CD4-positive, CD25-positive, alpha-beta regulatory T cell (primary cell): ENCODE measurements around the gene SLC17A9. TPM values are rescaled to one million over a fixed set of nuclear protein-coding genes. Genes with fewer than 3 reads are reported as not detected.

Source experiments
- ATAC-seq, 2 donors: fragments of 150-1000 bp; cut with Tn5 transposase; one replicate each; pipeline ENCODE4 v1.10.0; 2021; ENCODE audit warnings: low read depth in 2 of 2, moderate number of reproducible peaks in 2 of 2, moderate library complexity in 1 of 2
- DNase-seq, 3 donors: peaks; one replicate each; pipeline versions ENCODE4 v3.0.0 to v3.0.0-alpha.2; 2012 to 2022; ENCODE audit warnings: mixed read lengths in 1 of 3
- H3K27ac ChIP-seq: one replicate; pipeline ENCODE4 v1.7.0; 2013; ENCODE audit warnings: mild to moderate bottlenecking, low read length; ENCODE audit not compliant: insufficient read depth, poor library complexity, severe bottlenecking
- H3K27me3 ChIP-seq: one replicate; pipeline ENCODE4 v1.7.0; 2013; ENCODE audit warnings: low read length; ENCODE audit not compliant: control insufficient read depth, insufficient read depth
- H3K36me3 ChIP-seq: one replicate; pipeline ENCODE4 v1.7.0; 2013; ENCODE audit warnings: mild to moderate bottlenecking, low read length, moderate library complexity; ENCODE audit not compliant: control insufficient read depth, insufficient read depth
- H3K4me1 ChIP-seq: 2 replicates; pipeline ENCODE4 v1.7.0; 2013; ENCODE audit warnings: mild to moderate bottlenecking, low read length; ENCODE audit not compliant: insufficient read depth, control insufficient read depth, poor library complexity, severe bottlenecking
- H3K4me3 ChIP-seq: one replicate; pipeline ENCODE4 v1.7.0; 2013; ENCODE audit warnings: low read depth, mild to moderate bottlenecking, low read length, moderate library complexity
- H3K9me3 ChIP-seq, 2 experiments: 1 replicate in 1 of 2; 2 replicates in 1 of 2; pipeline ENCODE4 v1.7.0; 2013; ENCODE audit warnings: low read length in 2 of 2, mild to moderate bottlenecking in 1 of 2, moderate library complexity in 1 of 2; ENCODE audit not compliant: control insufficient read depth in 2 of 2
- H3K27ac Mint-ChIP-seq, 3 donors: one replicate each; pipeline ENCODE4 v1.8.0; 2020 to 2022; ENCODE audit warnings: mild to moderate bottlenecking in 3 of 3, mixed read lengths in 3 of 3, moderate library complexity in 2 of 3
- H3K27me3 Mint-ChIP-seq: one replicate; pipeline ENCODE4 v1.8.0; 2022; ENCODE audit warnings: mild to moderate bottlenecking, mixed read lengths
- H3K36me3 Mint-ChIP-seq: one replicate; pipeline ENCODE4 v1.8.0; 2020; ENCODE audit warnings: mixed read lengths
- H3K4me1 Mint-ChIP-seq, 4 donors: one replicate each; pipeline ENCODE4 v1.8.0; 2020 to 2022; ENCODE audit warnings: mixed read lengths in 4 of 4, mild to moderate bottlenecking in 1 of 4
- H3K4me3 Mint-ChIP-seq, 4 donors: one replicate each; pipeline ENCODE4 v1.8.0; 2020 to 2022; ENCODE audit warnings: mild to moderate bottlenecking in 4 of 4, mixed read lengths in 4 of 4, moderate library complexity in 3 of 4
- H3K9me3 Mint-ChIP-seq, 7 donors: one replicate each; pipeline ENCODE4 v1.8.0; 2020 to 2022; ENCODE audit warnings: mixed read lengths in 7 of 7, mild to moderate bottlenecking in 3 of 7, moderate library complexity in 2 of 7
- polyA plus RNA-seq, 4 donors: library from polyadenylated mRNA; unstranded; fragments of 300-500 nt; fragmentation: Illumina TruSeq; gene quantifications; one replicate each; pipeline ENCODE4 v1.2.3, GENCODE V29; 2021
- total RNA-seq: library from RNA; stranded (reverse); gene quantifications from one replicate; pipeline ENCODE4 v1.2.3, GENCODE V29; 2022

Gene SLC17A9
- total and polyA plus RNA-seq, 5 donors from 2014 or later, result 0.06 to 4.1 (median 0.33) TPM; not detected in 1

DNA sequence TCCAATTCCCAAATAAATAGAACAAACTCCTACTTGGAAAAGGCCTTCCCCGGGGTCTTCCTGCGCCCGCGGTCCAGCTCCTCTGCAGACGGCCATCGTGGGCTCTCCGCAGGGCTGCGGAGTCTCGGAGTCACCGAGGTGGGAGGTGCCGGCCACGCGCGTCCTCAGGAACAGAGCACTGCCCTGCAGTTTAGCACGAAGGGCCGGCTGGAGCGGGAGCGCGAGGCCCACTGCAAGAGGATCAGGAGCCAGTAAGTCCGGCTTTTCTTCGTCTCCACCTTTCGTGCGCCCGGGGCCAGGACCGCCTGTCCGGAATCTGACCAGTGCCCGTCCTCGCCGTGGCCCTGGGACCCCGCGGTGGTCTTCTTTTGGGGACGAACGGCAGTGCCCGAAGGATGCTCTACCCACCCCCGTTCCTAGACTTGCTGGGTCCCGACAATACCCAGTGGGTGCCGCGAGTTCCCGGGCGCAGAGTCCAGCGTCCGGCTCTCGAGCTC, 52.9 kb downstream of the SLC17A9 start:
- no peak for ATAC-seq
- peaks cover 48% of the 10 kb centered on the region for H3K4me1 ChIP-seq
- no peak overlapping the region for H3K4me3 ChIP-seq
- no peaks in the 10 kb centered on the region for H3K36me3 Mint-ChIP-seq
- peak overlapping the region in 1 of 4 donors; percentile 26 for H3K4me3 Mint-ChIP-seq
- H3K4me1 Mint-ChIP-seq, result peaks cover 3 to 36% (median 5%) of the 10 kb centered on the region in 4 donors
- H3K27ac ChIP-seq, result no peak overlapping the region
- H3K9me3 ChIP-seq, result no peaks in the 10 kb centered on the region
- peaks cover 21% of the 10 kb centered on the region for H3K27me3 ChIP-seq
- DNase-seq, result no peak
- no peaks in the 10 kb centered on the region for H3K36me3 ChIP-seq
- no peak overlapping the region for H3K27ac Mint-ChIP-seq
- peaks cover 73% of the 10 kb centered on the region for H3K27me3 Mint-ChIP-seq
- H3K9me3 Mint-ChIP-seq, result peaks cover 0 to 1% (median 0%) of the 10 kb centered on the region in 7 donors

DNA sequence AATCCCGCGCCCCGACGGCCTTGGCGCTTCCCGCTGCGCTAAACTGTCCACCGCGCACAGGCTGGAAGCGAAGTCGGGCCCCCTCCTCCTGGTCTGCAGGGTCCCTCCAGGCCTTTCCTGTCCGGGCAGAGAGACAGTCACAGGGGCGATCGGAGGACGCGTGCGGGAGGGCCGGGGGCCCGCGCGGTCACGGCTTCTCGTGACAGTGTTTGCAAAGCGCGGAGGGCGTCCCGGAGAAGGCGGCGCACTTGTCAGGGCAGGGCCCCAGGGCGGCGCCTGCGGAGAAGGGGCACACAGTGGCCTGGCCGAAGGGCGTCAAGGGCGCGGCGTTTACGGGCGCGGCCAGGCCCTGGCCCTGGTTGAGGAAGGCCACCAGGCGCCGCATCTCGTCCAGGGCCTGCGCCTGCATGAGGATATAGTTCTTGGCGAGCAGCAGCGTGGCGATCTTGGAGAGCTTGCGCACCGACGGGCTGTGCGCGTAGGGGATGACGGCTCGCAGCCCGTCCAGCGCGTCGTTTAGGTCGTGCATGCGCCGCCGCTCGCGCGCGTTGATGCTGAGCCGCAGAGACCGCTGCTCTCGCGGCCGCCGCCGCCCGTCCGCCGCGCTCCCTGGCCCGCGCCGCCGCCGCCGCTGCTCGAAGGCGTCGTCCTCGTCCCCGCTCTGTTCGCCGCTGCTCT, 53.5 kb downstream of the SLC17A9 start:
- Mint-ChIP-seq H3K27ac (no peak overlapping the region), H3K9me3 (peaks cover 0 to 3% (median 0%) of the 10 kb centered on the region in 7 donors), H3K36me3 (no peaks in the 10 kb centered on the region), H3K4me1 (peaks cover 4 to 40% (median 6%) of the 10 kb centered on the region in 4 donors), H3K4me3 (peak overlapping the region in 1 of 4 donors; percentile 26), H3K27me3 (peaks cover 73% of the 10 kb centered on the region)
- DNase-seq (peak in 1 of 3 donors; percentile 27), ATAC-seq (no peak)
- H3K27ac ChIP-seq, result no peak overlapping the region
- peaks cover 19% of the 10 kb centered on the region for H3K27me3 ChIP-seq
- no peaks in the 10 kb centered on the region for H3K36me3 ChIP-seq
- no peak overlapping the region for H3K4me3 ChIP-seq
- no peaks in the 10 kb centered on the region for H3K9me3 ChIP-seq
- H3K4me1 ChIP-seq, result peaks cover 49% of the 10 kb centered on the region

DNA sequence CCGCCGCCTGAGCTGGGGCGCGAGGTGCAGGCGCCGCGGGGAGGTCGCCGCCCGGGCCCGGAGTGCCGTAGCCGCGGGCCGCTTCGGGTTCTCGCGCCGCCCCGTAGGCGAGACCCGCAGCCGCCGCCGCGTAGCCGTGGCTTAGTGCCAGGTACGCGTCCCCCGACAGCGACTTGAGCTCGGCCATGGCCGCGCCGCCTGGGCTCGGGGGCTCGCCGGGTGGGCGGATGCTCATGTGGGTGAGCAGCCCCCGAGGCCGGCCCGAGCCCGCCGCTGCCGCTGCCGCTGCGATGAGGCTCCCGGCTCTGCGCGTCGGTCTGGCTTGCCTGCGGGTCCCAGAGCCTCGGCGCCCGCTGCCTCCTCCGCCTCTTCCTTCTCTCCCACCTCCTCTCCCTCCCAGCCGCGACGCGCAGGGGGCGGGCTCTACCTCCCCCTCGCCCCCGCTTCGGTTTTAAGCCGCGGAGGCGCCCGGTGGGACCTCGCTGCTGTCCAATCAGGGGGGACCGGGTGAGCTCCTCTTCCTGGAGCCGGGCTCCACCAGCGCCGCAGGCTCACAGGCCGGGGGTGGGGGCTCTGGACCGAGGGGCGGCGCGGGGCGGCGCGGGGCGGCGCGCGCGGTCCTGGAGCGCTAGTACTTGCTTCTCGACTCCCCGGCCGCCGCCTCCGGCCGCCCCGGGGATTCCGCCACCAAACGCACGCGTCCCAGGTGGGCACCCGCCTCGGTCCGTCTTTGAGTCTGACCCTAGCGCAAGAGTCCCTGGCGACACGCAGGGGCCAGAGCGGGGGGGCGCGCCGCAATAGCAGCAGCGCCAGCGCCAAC, 54.2 kb downstream of the SLC17A9 start, which contains the start of gene BHLHE23:
BHLHE23 (minus strand) TSS at position 425 of the 820 bp plus-strand sequence; CDS start at position 235, 190 bp downstream.
- peaks cover 21% of the 10 kb centered on the region for H3K27me3 ChIP-seq
- H3K27ac Mint-ChIP-seq, result no peak within 1 kb of the TSS
- H3K27ac ChIP-seq, result no peak within 1 kb of the TSS
- no peaks in the 10 kb centered on the region for H3K36me3 ChIP-seq
- H3K9me3 ChIP-seq, result no peaks in the 10 kb centered on the region
- peaks cover 49% of the 10 kb centered on the region for H3K4me1 ChIP-seq
- no peak for ATAC-seq
- DNase-seq, result no peak
- H3K4me3 Mint-ChIP-seq, result peak within 1 kb of the TSS in 2 of 4 donors; percentile 35 to 65
- H3K9me3 Mint-ChIP-seq, result peaks cover 0 to 3% (median 0%) of the 10 kb centered on the region in 7 donors
- H3K4me1 Mint-ChIP-seq, result peaks cover 4 to 44% (median 7%) of the 10 kb centered on the region in 4 donors
- H3K4me3 ChIP-seq, result no peak within 1 kb of the TSS
- peaks cover 74% of the 10 kb centered on the region for H3K27me3 Mint-ChIP-seq
- no peaks in the 10 kb centered on the region for H3K36me3 Mint-ChIP-seq

DNA sequence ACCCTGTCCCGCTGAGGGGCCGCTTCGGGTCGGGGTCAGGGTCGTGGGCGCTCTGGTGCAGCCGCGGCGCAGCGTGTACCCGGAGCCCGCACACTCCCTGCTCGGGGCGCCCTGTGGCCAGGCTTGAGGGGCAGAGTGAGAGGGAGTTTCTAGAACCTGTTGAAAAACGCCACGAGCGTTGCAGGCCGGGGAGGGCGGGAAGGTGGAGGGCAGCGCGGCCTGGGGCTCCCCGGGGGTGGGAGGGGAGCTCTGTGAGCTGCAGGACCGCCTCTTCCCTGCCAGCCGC, 54.8 kb downstream of the SLC17A9 start:
- H3K9me3 Mint-ChIP-seq, result peaks cover 0 to 3% (median 0%) of the 10 kb centered on the region in 7 donors
- H3K36me3 Mint-ChIP-seq, result no peaks in the 10 kb centered on the region
- H3K4me3 ChIP-seq, result no peak overlapping the region
- ATAC-seq (no peak), DNase-seq (no peak)
- H3K36me3 ChIP-seq, result no peaks in the 10 kb centered on the region
- H3K4me1 ChIP-seq, result peaks cover 49% of the 10 kb centered on the region
- H3K27me3 ChIP-seq, result peaks cover 24% of the 10 kb centered on the region
- H3K9me3 ChIP-seq, result no peaks in the 10 kb centered on the region
- H3K27ac ChIP-seq, result no peak overlapping the region
- H3K4me3 Mint-ChIP-seq, result no peak overlapping the region
- H3K4me1 Mint-ChIP-seq, result peaks cover 4 to 44% (median 7%) of the 10 kb centered on the region in 4 donors
- H3K27me3 Mint-ChIP-seq, result peaks cover 76% of the 10 kb centered on the region
- H3K27ac Mint-ChIP-seq, result no peak overlapping the region

DNA sequence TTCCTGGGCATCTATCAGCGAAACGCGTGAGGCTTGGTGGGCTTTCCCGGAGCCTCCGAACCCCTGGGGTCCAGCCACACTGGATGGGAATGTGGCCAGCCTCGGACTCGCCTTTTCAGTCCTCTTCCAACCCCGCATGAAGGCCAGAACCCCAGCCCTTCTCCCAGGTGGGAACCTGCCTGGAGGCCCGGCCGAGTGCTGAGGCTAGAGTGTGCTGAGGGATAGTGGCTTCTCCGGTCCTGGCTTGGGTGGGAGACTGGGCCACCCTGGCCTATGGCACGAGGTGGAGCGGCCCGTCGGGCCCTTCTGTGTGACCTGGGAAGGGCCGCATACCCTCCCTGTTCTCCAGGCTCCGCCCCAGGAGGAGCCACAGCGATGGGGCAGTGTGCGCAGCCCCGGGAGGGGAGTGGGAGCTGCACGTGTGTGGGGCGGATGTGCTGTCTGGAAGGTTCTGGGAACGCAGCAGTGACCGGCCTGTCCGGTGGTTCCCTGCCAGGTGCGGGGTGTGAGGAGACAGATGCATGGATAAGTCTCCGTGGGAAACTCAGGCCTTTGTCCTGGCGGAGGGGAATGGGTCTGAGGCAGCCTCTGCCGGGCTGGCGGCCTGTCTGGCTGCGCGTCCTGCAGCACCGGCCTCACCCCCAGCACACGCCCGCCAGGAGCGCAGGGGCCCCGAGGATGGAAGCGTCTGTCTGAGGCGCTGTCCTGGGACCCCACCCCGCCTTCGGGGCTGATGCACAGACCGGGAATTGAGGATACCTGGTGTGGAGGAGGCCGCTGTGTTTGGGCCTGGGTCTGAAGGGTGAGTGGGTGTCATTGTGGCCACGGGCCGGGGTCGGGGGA, 55.4 kb downstream of the SLC17A9 start:
- H3K27me3 Mint-ChIP-seq, result peaks cover 76% of the 10 kb centered on the region
- H3K4me1 ChIP-seq, result peaks cover 49% of the 10 kb centered on the region
- DNase-seq, result no peak
- no peaks in the 10 kb centered on the region for H3K36me3 Mint-ChIP-seq
- peaks cover 3 to 4% of the 10 kb centered on the region in 2 experiments for H3K9me3 ChIP-seq
- ATAC-seq, result no peak
- peak overlapping the region in 2 of 4 donors; percentile 35 to 65 for H3K4me3 Mint-ChIP-seq
- H3K9me3 Mint-ChIP-seq, result peaks cover 0 to 3% (median under 1%) of the 10 kb centered on the region in 7 donors
- no peak overlapping the region for H3K27ac ChIP-seq
- no peaks in the 10 kb centered on the region for H3K36me3 ChIP-seq
- H3K4me3 ChIP-seq, result no peak overlapping the region
- no peak overlapping the region for H3K27ac Mint-ChIP-seq
- H3K4me1 Mint-ChIP-seq, result peaks cover 4 to 44% (median 7%) of the 10 kb centered on the region in 4 donors
- peaks cover 21% of the 10 kb centered on the region for H3K27me3 ChIP-seq

DNA sequence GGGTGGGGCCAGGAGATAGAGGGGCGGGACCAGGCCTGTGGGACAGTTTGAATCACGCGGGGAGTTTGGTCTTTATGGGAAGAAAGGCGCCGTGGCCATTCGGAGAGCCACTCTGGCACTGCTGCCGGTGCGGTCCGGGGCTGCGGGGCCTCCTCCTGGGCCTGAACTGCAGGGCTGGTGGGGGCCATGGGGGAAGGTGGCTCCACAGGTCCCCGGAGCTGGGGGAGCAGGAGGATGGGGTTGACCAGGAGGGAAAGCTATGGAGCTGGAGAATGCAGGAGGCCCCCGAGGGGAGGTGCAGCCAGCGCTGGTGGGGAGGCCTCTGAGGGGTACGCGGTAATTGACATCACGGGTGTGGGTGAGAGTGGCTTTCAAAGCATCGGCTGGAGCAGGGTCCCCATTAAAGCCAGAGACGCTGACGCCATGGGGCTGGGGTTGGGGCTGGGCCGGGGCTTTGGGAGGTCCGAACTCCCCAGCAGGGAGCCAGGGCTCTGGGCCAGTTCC, 56.1 kb downstream of the SLC17A9 start:
- H3K36me3 Mint-ChIP-seq, result peaks cover 4% of the 10 kb centered on the region
- peaks cover 76% of the 10 kb centered on the region for H3K27me3 Mint-ChIP-seq
- no peak for DNase-seq
- peaks cover 11% of the 10 kb centered on the region in 2 experiments for H3K9me3 ChIP-seq
- H3K27me3 ChIP-seq, result peaks cover 24% of the 10 kb centered on the region
- H3K27ac ChIP-seq, result no peak overlapping the region
- no peak overlapping the region for H3K27ac Mint-ChIP-seq
- peaks cover 49% of the 10 kb centered on the region for H3K4me1 ChIP-seq
- H3K4me3 ChIP-seq, result no peak overlapping the region
- no peaks in the 10 kb centered on the region for H3K36me3 ChIP-seq
- peak overlapping the region in 2 of 4 donors; percentile 50 to 54 for H3K4me3 Mint-ChIP-seq
- H3K4me1 Mint-ChIP-seq, result peaks cover 4 to 44% (median 7%) of the 10 kb centered on the region in 4 donors
- peaks cover 0 to 10% (median 1%) of the 10 kb centered on the region in 7 donors for H3K9me3 Mint-ChIP-seq
- no peak for ATAC-seq
